GM12878 (cell line): ENCODE measurements around the gene ACKR2. TPM values are rescaled to one million over a fixed set of nuclear protein-coding genes. Genes with fewer than 3 reads are reported as not detected.

Experiments
- ATAC-seq: fragments of 200-7000 bp; cut with Tn5 transposase; 3 replicates; pipeline ENCODE4 v1.9.1; 2020; ENCODE audit warnings: mild to moderate bottlenecking, moderate library complexity
- BruUV-seq: library from RNA; stranded (reverse); fragments of 400-500 nt; replicated peaks from 2 replicates; lab custom pipeline; 2021; lab: Mats Ljungman, UMichigan
- CTCF ChIA-PET: fragments of 300-600 bp; sonication (Branson Sonifier 250); formaldehyde crosslinking; extraction: SDS; loops from one replicate; lab custom pipeline; 2021; ENCODE audit warnings: inconsistent platforms; lab: Yijun Ruan, JAX
- POLR2A ChIA-PET: fragments of 350-600 bp; formaldehyde crosslinking; extraction: SDS; loops from one replicate; lab custom pipeline; 2021; ENCODE audit warnings: inconsistent platforms; lab: Charles Lee
- RAD21 ChIA-PET: fragments of 300-600 bp; sonication (Branson Sonifier 250); formaldehyde crosslinking; loops from one replicate; lab custom pipeline; 2023; ENCODE audit warnings: antibody characterized with exemption; ENCODE audit not compliant: unreplicated experiment; lab: Charles Lee
- SMC1A ChIA-PET: fragments of 300-600 bp; sonication (Branson Sonifier 250); formaldehyde crosslinking; loops from one replicate; lab custom pipeline; 2023; ENCODE audit not compliant: unreplicated experiment, uncharacterized antibody; lab: Charles Lee
- DNase-seq: peaks from one replicate; pipeline ENCODE4 v3.0.0-alpha.2; 2011; ENCODE audit warnings: low read depth, low spot score
- FAIRE-seq: peaks from 3 replicates; lab custom pipeline; 2011; peaks lifted over from hg19 to GRCh38; lab: Jason Lieb, UNC
- H2AFZ ChIP-seq: 2 replicates; pipeline ENCODE4 v1.6.0; 2011; ENCODE audit warnings: low read depth, low read length, control low read depth; ENCODE audit not compliant: control insufficient read depth
- H3K27ac ChIP-seq: 2 replicates; pipeline ENCODE4 v1.5.1; 2011; ENCODE audit warnings: control low read depth; ENCODE audit not compliant: control insufficient read depth, insufficient read depth
- H3K27me3 ChIP-seq, 2 experiments: replicated peaks in 1 of 2; 2 replicates each; pipeline versions ENCODE4 v1.6.0 to v1.6.1; 2011; ENCODE audit warnings: low read length in 1 of 2; ENCODE audit not compliant: control insufficient read depth in 2 of 2, insufficient read depth in 2 of 2
- H3K36me3 ChIP-seq, 2 experiments: 2 replicates each; pipeline ENCODE4 v1.5.1; 2011; ENCODE audit warnings: low read length in 1 of 2; ENCODE audit not compliant: control insufficient read depth in 2 of 2, insufficient read depth in 2 of 2
- H3K4me1 ChIP-seq: 2 replicates; pipeline ENCODE4 v1.6.1; 2011; ENCODE audit warnings: mild to moderate bottlenecking, low read length, moderate library complexity, mixed read lengths; ENCODE audit not compliant: control insufficient read depth, insufficient read depth
- H3K4me2 ChIP-seq: 2 replicates; pipeline ENCODE4 v1.6.0; 2011; ENCODE audit warnings: control low read depth; ENCODE audit not compliant: control insufficient read depth, insufficient read depth
- H3K4me3 ChIP-seq: fragments of 200-600 bp; sonication (generic); 2 replicates; pipeline ENCODE4 v1.5.1; 2016
- H3K79me2 ChIP-seq: 2 replicates; pipeline ENCODE4 v1.6.0; 2011; ENCODE audit warnings: low read length; ENCODE audit not compliant: control insufficient read depth, insufficient read depth
- H3K9ac ChIP-seq: 2 replicates; pipeline ENCODE4 v1.8.0; 2011; ENCODE audit warnings: low read length, control low read depth, mixed read lengths; ENCODE audit not compliant: control insufficient read depth, insufficient read depth
- H3K9me3 ChIP-seq: replicated peaks from 3 replicates; pipeline ENCODE4 v1.5.1; 2011; ENCODE audit warnings: mild to moderate bottlenecking, low read length; ENCODE audit not compliant: control insufficient read depth, insufficient read depth
- H4K20me1 ChIP-seq: 2 replicates; pipeline ENCODE4 v1.6.0; 2011; ENCODE audit not compliant: control insufficient read depth, insufficient read depth
- BCL11A ChIP-seq: IDR thresholded peaks from 2 replicates; pipeline ENCODE4 v1.6.1; 2011; ENCODE audit warnings: low read depth, low read length
- CEBPZ ChIP-seq: fragments of 150-350 bp; IDR thresholded peaks from 2 replicates; pipeline ENCODE4 v1.6.1; 2016; ENCODE audit warnings: low read depth, low read length
- CHD1 ChIP-seq: IDR thresholded peaks from 2 replicates; pipeline ENCODE4 v1.6.1; 2012; ENCODE audit warnings: low read depth, low read length, improper control_type of control experiment
- GATAD2B ChIP-seq: fragments of 450-650 bp; conservative IDR thresholded peaks from 2 replicates; pipeline ENCODE4 v1.6.1; 2017; ENCODE audit warnings: low read depth, mild to moderate bottlenecking, moderate library complexity
- IKZF1 ChIP-seq: fragments of 450-650 bp; conservative IDR thresholded peaks from 2 replicates; pipeline ENCODE4 v1.6.1; 2017; ENCODE audit warnings: antibody characterized with exemption, mild to moderate bottlenecking
- KLF5 ChIP-seq: fragments of 450-650 bp; IDR thresholded peaks from 2 replicates; pipeline ENCODE4 v1.6.1; 2014; ENCODE audit warnings: mild to moderate bottlenecking; ENCODE audit not compliant: partially characterized antibody
- LARP7 ChIP-seq: fragments of 450-650 bp; IDR thresholded peaks from 2 replicates; pipeline ENCODE4 v1.6.1; 2017; ENCODE audit warnings: mild to moderate bottlenecking
- MLLT1 ChIP-seq: fragments of 450-650 bp; IDR thresholded peaks from 2 replicates; pipeline ENCODE4 v1.6.1; 2016; ENCODE audit warnings: mild to moderate bottlenecking
- PBX3 ChIP-seq: IDR thresholded peaks from 2 replicates; pipeline ENCODE4 v1.6.1; 2011; ENCODE audit warnings: mild to moderate bottlenecking, low read depth, low read length, moderate library complexity; ENCODE audit not compliant: insufficient replicate concordance
- POLR2A ChIP-seq: IDR thresholded peaks from 2 replicates; pipeline ENCODE4 v1.6.1; 2011; ENCODE audit warnings: low read depth, mild to moderate bottlenecking, low read length
- SIX5 ChIP-seq: IDR thresholded peaks from 2 replicates; pipeline ENCODE4 v1.6.1; 2011; ENCODE audit warnings: mild to moderate bottlenecking, low read depth, low read length, moderate library complexity; ENCODE audit not compliant: severe bottlenecking
- ZBTB11 ChIP-seq: fragments of 450-650 bp; formaldehyde crosslinking; IDR thresholded peaks from 2 replicates; pipeline ENCODE4 v1.5.0; 2022; ENCODE audit warnings: mild to moderate bottlenecking, missing genetic modification characterization
- WGBS: methylation state at CpG from one replicate; pipeline ENCODE4 v1.1.6; 2016; ENCODE audit warnings: low lambda C conversion rate; ENCODE audit not compliant: insufficient replicate concordance, insufficient coverage; ENCODE audit errors: missing lambda C conversion rate; 5-methylcytosine and 5-hydroxymethylcytosine counted together
- in situ Hi-C: fragments of 300-500 bp; cut with MboI; formaldehyde crosslinking; loops from 9 replicates; pipeline ENCODE4 v1.14.3; 2018; ENCODE audit warnings: mixed read lengths
- intact Hi-C: fragments of 100-400 bp; cut with micrococcal nuclease; formaldehyde crosslinking; loops from one replicate; pipeline ENCODE4 v1.14.2; 2022; ENCODE audit not compliant: unreplicated experiment
- polyA plus RNA-seq, 11 experiments: library from polyadenylated mRNA; depleted of rRNA in 4 of 11; unstranded in 6 of 11; stranded (reverse) in 5 of 11; fragments of >200 nt; fragmentation: Nextera tagmentation in 4 of 11; fragmentation: Illumina TruSeq in 1 of 11; extraction: Ambion mirVana in 4 of 11; extraction: Trizol in 1 of 11; gene quantifications; 1 replicate in 1 of 11; 2 replicates in 10 of 11; pipeline versions ENCODE4 v1.2.1 to v1.2.3, GENCODE V29; 2011 to 2016; ENCODE audit warnings: inconsistent platforms in 2 of 11, missing spikeins in 2 of 11, low read depth in 1 of 11
- total RNA-seq, 4 experiments: library from RNA; depleted of rRNA in 3 of 4; stranded (reverse); fragments of >200 nt in 3 of 4; fragmentation: Illumina TruSeq in 1 of 4; extraction: Trizol in 1 of 4; gene quantifications; 2 replicates each; pipeline versions ENCODE4 v1.2.1 to v1.2.3, GENCODE V29; 2013 to 2021

Gene ACKR2
- total and polyA plus RNA-seq, 10 of the 15 experiments (the other 5 are each of a cell fraction or from before 2014, with no cell fraction given) = 0.05 to 0.91 (median 0.23) TPM; not detected in 2

- FAIRE-seq (no peak), ATAC-seq (no peak), DNase-seq (no peak)
- 0 out of 4 replicates have a peak, but pooled peaks cover 0 to 3% of the 10 kb centered on the region in 2 experiments for H3K27me3 ChIP-seq
- RAD21 ChIA-PET = no interaction called here
- no peak overlapping the region for H3K4me3 ChIP-seq
- H4K20me1 ChIP-seq = no peaks in the 10 kb centered on the region
- no peaks in the 10 kb centered on the region for H3K9me3 ChIP-seq
- no peak overlapping the region for H3K9ac ChIP-seq
- CTCF ChIA-PET = interaction anchor here (1.0 kb wide), 1 partner anchor 8 kb away, joined by 5 read pairs; no protein-coding TSS in a partner anchor
- in situ Hi-C loops = no loop called here
- no peak overlapping the region for H2AFZ ChIP-seq
- POLR2A ChIA-PET = no interaction called here
- WGBS = 76% methylated on average over 2 of the region's 2 CpGs
- intact Hi-C loops = no loop called here
- BruUV-seq = no TSS peak
- H3K4me1 ChIP-seq = no peaks in the 10 kb centered on the region
- SMC1A ChIA-PET = interaction anchor here (1.3 kb wide), 1 partner anchor 10 kb away, joined by 3 read pairs; no protein-coding TSS in a partner anchor
- no peaks in the 10 kb centered on the region for H3K79me2 ChIP-seq
- no peak overlapping the region for H3K4me2 ChIP-seq
- no peaks in the 10 kb centered on the region for H3K36me3 ChIP-seq
- H3K27ac ChIP-seq = no peak overlapping the region
- TF ChIP-seq CEBPZ (no peak), SIX5 (no peak), GATAD2B (no peak), ZBTB11 (CRISPR knock-in tag) (no peak), MLLT1 (no peak), KLF5 (no peak), LARP7 (no peak), PBX3 (no peak), CHD1 (no peak), BCL11A (no peak), IKZF1 (no peak), POLR2A (no peak)
Measured at GRCh38 chr3:42891042-42891441, 81.8 kb downstream of the ACKR2 start.
